Esophagus muscularis mucosa (tissue), 4 donors: Measurements from ENCODE around the gene PCDHGC4. TPM values are rescaled to one million over a fixed set of nuclear protein-coding genes. Genes with fewer than 3 reads are reported as not detected.

Source experiments
- DNase-seq: peaks from one replicate; pipeline ENCODE4 v3.0.0-alpha.2; 2017; ENCODE audit errors: extremely low spot score
- H3K27ac ChIP-seq, 4 donors: fragments of 200-600 bp; sonication (generic); replicated peaks in 1 of 4; 1 replicate in 3 of 4; 2 replicates in 1 of 4; pipeline ENCODE4 v1.5.1; 2016 to 2019; ENCODE audit warnings: mild to moderate bottlenecking in 1 of 4
- H3K27me3 ChIP-seq, 4 donors: fragments of 200-600 bp; sonication (generic); one replicate each; pipeline versions ENCODE4 v1.5.1 to v1.6.0; 2016 to 2019
- H3K36me3 ChIP-seq, 4 donors: fragments of 200-600 bp; sonication (generic); one replicate each; pipeline ENCODE4 v1.5.1; 2016 to 2019
- H3K4me1 ChIP-seq, 4 donors: fragments of 200-600 bp; sonication (generic); one replicate each; pipeline ENCODE4 v1.5.1; 2016 to 2019
- H3K4me3 ChIP-seq, 4 donors: fragments of 200-600 bp; sonication (generic); 1 replicate in 2 of 4; 2 replicates in 2 of 4; pipeline ENCODE4 v1.5.1; 2016 to 2019; ENCODE audit warnings: mild to moderate bottlenecking in 4 of 4, moderate library complexity in 1 of 4
- H3K9me3 ChIP-seq, 4 donors: fragments of 200-600 bp; sonication (generic); 1 replicate in 3 of 4; 2 replicates in 1 of 4; pipeline ENCODE4 v1.5.1; 2016 to 2019
- EP300 ChIP-seq: sonication (generic); formaldehyde crosslinking; IDR thresholded peaks from one replicate; pipeline ENCODE4 v1.6.1; 2017; ENCODE audit warnings: antibody characterized with exemption
- POLR2A ChIP-seq: fragments of 450-650 bp; IDR thresholded peaks from one replicate; pipeline ENCODE4 v1.6.1; 2017; ENCODE audit warnings: antibody characterized with exemption, moderate library complexity, mild to moderate bottlenecking, low read depth
- POLR2AphosphoS5 ChIP-seq, 2 donors: sonication (generic); formaldehyde crosslinking; IDR thresholded peaks; one replicate each; pipeline ENCODE4 v1.6.1; 2017; ENCODE audit warnings: antibody characterized with exemption in 2 of 2
- WGBS: methylation state at CpG from one replicate; pipeline ENCODE4 v1.1.5; 2018; 5-methylcytosine and 5-hydroxymethylcytosine counted together
- intact Hi-C: fragments of 100-400 bp; cut with DNase I; formaldehyde crosslinking; loops from one replicate; pipeline ENCODE4 v1.15.1; 2023
- total RNA-seq, 4 donors: library from RNA; depleted of rRNA; stranded (reverse); fragments of >200 nt; gene quantifications; one replicate each; pipeline versions ENCODE4 v1.1.0 to v1.2.1, GENCODE V29; 2016
- TF ChIP-seq, protein P1 (sequence below), 3 experiments: fragments of 200-600 bp in 2 of 3; fragments of 450-650 bp in 1 of 3; sonication (generic) in 2 of 3; IDR thresholded peaks; one replicate each; pipeline ENCODE4 v1.5.1; 2017 to 2019; ENCODE audit warnings: antibody characterized with exemption in 3 of 3, mild to moderate bottlenecking in 2 of 3, moderate library complexity in 1 of 3

The PCDHGC4 gene
- 1 to 10 TPM in 3 of 4 donors, under 1 TPM in 1; 0.91 to 3.3 (median 2.0) TPM for total RNA-seq

DNA sequence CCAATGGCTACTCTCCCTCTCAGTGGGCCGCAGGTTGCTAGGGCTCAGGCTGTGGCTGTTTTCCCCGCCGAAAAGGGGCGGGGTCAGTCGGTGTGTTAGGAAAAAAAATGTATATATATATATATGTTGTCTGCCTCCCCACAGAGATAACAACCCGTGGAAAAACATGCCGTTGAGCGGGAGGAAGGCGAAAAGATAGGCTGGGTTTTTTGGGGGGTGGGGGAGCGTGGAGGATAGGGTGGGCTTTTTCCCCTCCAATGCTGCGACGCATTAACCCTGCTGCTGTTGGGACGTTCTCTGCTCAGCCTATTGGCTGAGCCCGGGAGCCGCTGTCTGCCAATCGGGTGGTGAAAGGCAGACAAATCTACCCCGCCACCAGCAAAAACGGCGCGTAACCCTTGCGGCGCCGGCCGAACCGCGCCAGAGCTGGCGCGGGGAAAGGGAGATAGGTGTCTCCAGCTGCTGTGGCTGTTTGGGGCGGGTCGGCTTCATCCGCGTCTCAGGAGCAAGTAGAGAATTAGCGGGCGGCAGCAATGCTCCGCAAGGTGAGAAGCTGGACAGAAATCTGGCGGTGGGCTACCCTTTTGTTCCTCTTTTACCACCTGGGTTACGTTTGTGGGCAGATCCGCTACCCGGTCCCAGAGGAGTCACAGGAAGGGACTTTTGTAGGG is at the start of gene PCDHGC4:
PCDHGC4 (plus strand) TSS at position 390 of the 671 bp plus-strand sequence; CDS start at position 534, 144 bp downstream.
- Histone ChIP-seq H3K27ac (no peak within 1 kb of the TSS), H3K4me3 (peak within 1 kb of the TSS; percentile 47 to 57 (median 52)), H3K4me1 (peaks cover 30 to 87% (median 81%) of the 10 kb centered on the region in 4 donors), H3K27me3 (no peaks in the 10 kb centered on the region), H3K36me3 (peaks cover 0 to 23% (median 19%) of the 10 kb centered on the region in 4 donors), H3K9me3 (no peaks in the 10 kb centered on the region)
- TF ChIP-seq, protein P1, sequence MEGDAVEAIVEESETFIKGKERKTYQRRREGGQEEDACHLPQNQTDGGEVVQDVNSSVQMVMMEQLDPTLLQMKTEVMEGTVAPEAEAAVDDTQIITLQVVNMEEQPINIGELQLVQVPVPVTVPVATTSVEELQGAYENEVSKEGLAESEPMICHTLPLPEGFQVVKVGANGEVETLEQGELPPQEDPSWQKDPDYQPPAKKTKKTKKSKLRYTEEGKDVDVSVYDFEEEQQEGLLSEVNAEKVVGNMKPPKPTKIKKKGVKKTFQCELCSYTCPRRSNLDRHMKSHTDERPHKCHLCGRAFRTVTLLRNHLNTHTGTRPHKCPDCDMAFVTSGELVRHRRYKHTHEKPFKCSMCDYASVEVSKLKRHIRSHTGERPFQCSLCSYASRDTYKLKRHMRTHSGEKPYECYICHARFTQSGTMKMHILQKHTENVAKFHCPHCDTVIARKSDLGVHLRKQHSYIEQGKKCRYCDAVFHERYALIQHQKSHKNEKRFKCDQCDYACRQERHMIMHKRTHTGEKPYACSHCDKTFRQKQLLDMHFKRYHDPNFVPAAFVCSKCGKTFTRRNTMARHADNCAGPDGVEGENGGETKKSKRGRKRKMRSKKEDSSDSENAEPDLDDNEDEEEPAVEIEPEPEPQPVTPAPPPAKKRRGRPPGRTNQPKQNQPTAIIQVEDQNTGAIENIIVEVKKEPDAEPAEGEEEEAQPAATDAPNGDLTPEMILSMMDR (IDR thresholded peaks at IDR 0.05) = no peak
- no peak for TF ChIP-seq POLR2AphosphoS5 (IDR thresholded peaks at IDR 0.05)
- no peak for TF ChIP-seq POLR2A
- no peak for TF ChIP-seq EP300
- 22% methylated on average over 31 of the region's 39 CpGs for WGBS
- no peak for DNase-seq
- intact Hi-C loops = no loop called here

DNA sequence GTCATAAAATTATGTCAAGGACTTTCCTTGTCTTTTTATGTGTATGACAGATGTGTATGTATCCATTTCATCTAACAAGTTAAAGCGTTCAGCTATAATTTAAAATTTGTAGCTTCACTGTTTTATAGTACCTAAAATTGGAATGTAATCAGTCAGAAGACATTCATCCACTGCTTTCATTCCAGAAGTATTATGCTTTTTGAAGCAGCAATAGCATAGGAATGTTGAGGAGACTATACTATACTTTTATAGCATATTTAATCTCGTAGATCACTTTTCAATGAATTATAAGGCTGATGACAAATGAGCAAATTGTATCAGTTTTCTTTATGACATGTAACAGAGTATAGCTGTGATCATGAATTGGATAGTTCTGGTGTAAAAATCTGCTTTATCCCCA is 47.6 kb upstream of the PCDHGC4 start:
- TF ChIP-seq, protein P1 (IDR thresholded peaks at IDR 0.05) = no peak
- TF ChIP-seq EP300 (no peak), POLR2AphosphoS5 (IDR thresholded peaks at IDR 0.05) (no peak), POLR2A (no peak)
- H3K27ac ChIP-seq = no peak overlapping the region
- H3K27me3 ChIP-seq = no peaks in the 10 kb centered on the region
- no peak overlapping the region for H3K4me3 ChIP-seq
- intact Hi-C loops = no loop called here
- peaks cover 0 to 4% (median 0%) of the 10 kb centered on the region in 4 donors for H3K4me1 ChIP-seq
- DNase-seq = no peak
- peaks cover 0 to 98% (median 92%) of the 10 kb centered on the region in 4 donors for H3K9me3 ChIP-seq
- WGBS = 90% methylated on average over 2 of the region's 2 CpGs
- H3K36me3 ChIP-seq = peaks cover 0 to 4% (median 0%) of the 10 kb centered on the region in 4 donors

- Histone ChIP-seq H3K9me3 (peaks cover 0 to 89% (median 77%) of the 10 kb centered on the region in 4 donors), H3K4me3 (no peak overlapping the region), H3K36me3 (peaks cover 0 to 4% (median 0%) of the 10 kb centered on the region in 4 donors), H3K27ac (no peak overlapping the region), H3K4me1 (peaks cover 0 to 4% (median 0%) of the 10 kb centered on the region in 4 donors), H3K27me3 (no peaks in the 10 kb centered on the region)
- no peak for TF ChIP-seq POLR2AphosphoS5 (IDR thresholded peaks at IDR 0.05)
- TF ChIP-seq POLR2A = no peak
- TF ChIP-seq, protein P1 (IDR thresholded peaks at IDR 0.05) = no peak
- TF ChIP-seq EP300 = no peak
- 70% methylated on average over 10 of the region's 10 CpGs for WGBS
- intact Hi-C loops = no loop called here
- no peak for DNase-seq
These were observed 45.3 kb upstream of the PCDHGC4 start for GRCh38 chr5:141439411-141440141.

DNA sequence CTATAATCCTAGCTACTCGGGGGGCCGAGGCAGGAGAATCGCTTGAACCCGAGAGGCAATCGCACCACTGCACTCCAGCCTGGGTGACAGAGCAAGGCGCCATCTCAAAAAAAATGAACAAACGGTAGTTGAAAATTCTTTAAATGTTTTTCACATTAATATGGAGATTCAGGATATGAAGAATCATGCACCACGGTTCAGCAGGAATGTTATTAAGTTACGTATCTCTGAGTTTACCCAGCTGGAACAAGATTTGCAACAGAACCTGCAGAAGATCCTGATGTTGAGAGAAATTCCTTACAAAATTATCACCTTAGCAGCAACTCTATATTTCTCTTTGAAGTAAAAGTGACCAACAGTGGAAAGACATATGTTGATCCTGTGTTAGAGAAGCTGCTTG is 44.5 kb upstream of the PCDHGC4 start:
- DNase-seq = no peak
- TF ChIP-seq, protein P1 (IDR thresholded peaks at IDR 0.05) = no peak
- no peak for TF ChIP-seq EP300
- 97% methylated on average over 9 of the region's 9 CpGs for WGBS
- Histone ChIP-seq H3K36me3 (peaks cover 0 to 4% (median 0%) of the 10 kb centered on the region in 4 donors), H3K9me3 (peaks cover 0 to 84% (median 77%) of the 10 kb centered on the region in 4 donors), H3K27me3 (no peaks in the 10 kb centered on the region), H3K4me1 (peaks cover 0 to 4% (median 0%) of the 10 kb centered on the region in 4 donors), H3K27ac (no peak overlapping the region), H3K4me3 (no peak overlapping the region)
- intact Hi-C loops = no loop called here
